SK-N-SH (cell line): ENCODE measurements around the gene SUN5. TPM values are rescaled to one million over a fixed set of nuclear protein-coding genes. Genes with fewer than 3 reads are reported as not detected.

Experiments
- CTCF ChIA-PET: fragments of 300-600, 350-600 bp; formaldehyde crosslinking; extraction: SDS; loops from one replicate; lab custom pipeline; 2021; lab: Yijun Ruan, JAX
- POLR2A ChIA-PET: fragments of 350-600 bp; sonication (Branson Sonifier 250); formaldehyde crosslinking; extraction: SDS; loops from one replicate; lab custom pipeline; 2020; ENCODE audit warnings: antibody characterized with exemption, inconsistent platforms; lab: Yijun Ruan, JAX
- DNase-seq: peaks from one replicate; pipeline ENCODE4 v3.0.0; 2012
- H2AFZ ChIP-seq: fragments of 200-600 bp; sonication (generic); 2 replicates; pipeline ENCODE4 v1.8.1; 2016; ENCODE audit warnings: antibody characterized with exemption, mild to moderate bottlenecking, low read depth
- H3F3A ChIP-seq: fragments of 200-600 bp; sonication (generic); replicated peaks from 2 replicates; pipeline ENCODE3; 2016; ENCODE audit warnings: antibody characterized with exemption, mild to moderate bottlenecking; ENCODE audit not compliant: insufficient read depth
- H3K27ac ChIP-seq, 2 experiments: fragments of 200-500 bp in 1 of 2; fragments of 200-600 bp in 1 of 2; sonication (Bioruptor generic) in 1 of 2; sonication (generic), shearing (Covaris generic) in 1 of 2; 2 replicates each; pipeline versions ENCODE4 v1.5.1 to v1.6.1; 2014 to 2016; ENCODE audit warnings: low read depth in 2 of 2, inconsistent platforms in 1 of 2, low read length in 1 of 2, mild to moderate bottlenecking in 1 of 2, mixed read lengths in 1 of 2
- H3K27me3 ChIP-seq: fragments of 200-600 bp; sonication (generic), shearing (Covaris generic); 2 replicates; pipeline ENCODE4 v1.6.1; 2016; ENCODE audit warnings: mixed run types; ENCODE audit not compliant: insufficient read depth
- H3K36me3 ChIP-seq, 2 experiments: fragments of 200-500 bp in 1 of 2; fragments of 200-600 bp in 1 of 2; sonication (Bioruptor generic) in 1 of 2; sonication (generic) in 1 of 2; replicated peaks in 1 of 2; 2 replicates each; pipeline versions ENCODE3 to v1.5.1; 2014 to 2016; ENCODE audit warnings: low read length in 1 of 2, mild to moderate bottlenecking in 1 of 2; ENCODE audit not compliant: insufficient read depth in 2 of 2, control insufficient read depth in 1 of 2
- H3K4me1 ChIP-seq, 2 experiments: fragments of 200-500 bp in 1 of 2; fragments of 200-600 bp in 1 of 2; sonication (Bioruptor generic) in 1 of 2; sonication (generic), shearing (Covaris generic) in 1 of 2; 2 replicates each; pipeline versions ENCODE4 v1.5.1 to v1.6.1; 2014 to 2016; ENCODE audit warnings: low read depth in 1 of 2, low read length in 1 of 2, mixed run types in 1 of 2; ENCODE audit not compliant: insufficient read depth in 2 of 2, control insufficient read depth in 1 of 2
- H3K4me2 ChIP-seq: fragments of 200-600 bp; sonication (generic), shearing (Covaris generic); 2 replicates; pipeline ENCODE4 v1.6.1; 2017; ENCODE audit warnings: mixed run types
- H3K4me3 ChIP-seq, 2 experiments: fragments of 200-500 bp in 1 of 2; fragments of 200-600 bp in 1 of 2; sonication (Bioruptor generic) in 1 of 2; sonication (generic), shearing (Covaris generic) in 1 of 2; 2 replicates each; pipeline versions ENCODE4 v1.5.1 to v1.8.1; 2014 to 2016; ENCODE audit warnings: low read depth in 2 of 2, inconsistent platforms in 1 of 2, low read length in 1 of 2, mild to moderate bottlenecking in 1 of 2, mixed read lengths in 1 of 2, moderate library complexity in 1 of 2
- H3K79me2 ChIP-seq: fragments of 200-600 bp; sonication (generic); 2 replicates; pipeline ENCODE4 v1.8.1; 2017; ENCODE audit warnings: mild to moderate bottlenecking; ENCODE audit not compliant: insufficient read depth
- H3K9ac ChIP-seq: fragments of 200-600 bp; sonication (generic); 2 replicates; pipeline ENCODE4 v1.6.1; 2017; ENCODE audit warnings: mixed run types
- H3K9me2 ChIP-seq: fragments of 200-600 bp; sonication (generic); 2 replicates; pipeline ENCODE4 v1.6.1; 2017; ENCODE audit warnings: mixed run types
- H3K9me3 ChIP-seq: fragments of 200-600 bp; sonication (generic); 2 replicates; pipeline ENCODE4 v1.6.1; 2017; ENCODE audit warnings: mixed run types, mild to moderate bottlenecking, moderate library complexity
- H4K20me1 ChIP-seq: fragments of 200-600 bp; sonication (generic); 2 replicates; pipeline ENCODE4 v1.6.1; 2017; ENCODE audit warnings: mild to moderate bottlenecking, mixed run types; ENCODE audit not compliant: insufficient read depth
- CHD2 ChIP-seq: fragments of 150-350 bp; IDR thresholded peaks from 2 replicates; pipeline ENCODE4 v1.6.1; 2018; ENCODE audit warnings: low read length; ENCODE audit not compliant: partially characterized antibody
- FOSL2 ChIP-seq: IDR thresholded peaks from 2 replicates; pipeline ENCODE4 v1.4.0; 2012; ENCODE audit warnings: low read depth, mild to moderate bottlenecking, moderate library complexity, borderline replicate concordance
- FOXM1 ChIP-seq: IDR thresholded peaks from 2 replicates; pipeline ENCODE4 v1.4.0; 2012; ENCODE audit warnings: low read depth, mild to moderate bottlenecking
- JUND ChIP-seq: IDR thresholded peaks from 2 replicates; pipeline ENCODE4 v1.4.0; 2012
- MEF2A ChIP-seq: IDR thresholded peaks from 2 replicates; pipeline ENCODE4 v1.4.0; 2012; ENCODE audit warnings: low read depth, borderline replicate concordance
- NFIC ChIP-seq: IDR thresholded peaks from 2 replicates; pipeline ENCODE4 v1.4.0; 2012; ENCODE audit warnings: borderline replicate concordance
- POLR2AphosphoS5 ChIP-seq: IDR thresholded peaks from 2 replicates; pipeline ENCODE4 v1.6.1; 2012; ENCODE audit warnings: low read depth, low read length
- RAD21 ChIP-seq: IDR thresholded peaks from 2 replicates; pipeline ENCODE4 v1.6.1; 2012; ENCODE audit warnings: mild to moderate bottlenecking, low read length
- RXRA ChIP-seq: IDR thresholded peaks from 2 replicates; pipeline ENCODE4 v1.4.0; 2012; ENCODE audit warnings: low read depth, mild to moderate bottlenecking, borderline replicate concordance
- SIN3A ChIP-seq: IDR thresholded peaks from 2 replicates; pipeline ENCODE4 v1.6.1; 2012; ENCODE audit warnings: low read depth, mild to moderate bottlenecking, low read length, moderate library complexity, borderline replicate concordance
- SMC3 ChIP-seq: IDR thresholded peaks from 2 replicates; pipeline ENCODE4 v1.6.1; 2012; ENCODE audit warnings: low read depth, low read length, improper control_type of control experiment
- TAF1 ChIP-seq: IDR thresholded peaks from 2 replicates; pipeline ENCODE4 v1.6.1; 2012; ENCODE audit warnings: low read depth, mild to moderate bottlenecking, low read length, moderate library complexity, borderline replicate concordance
- YY1 ChIP-seq: IDR thresholded peaks from 2 replicates; pipeline ENCODE4 v1.4.0; 2012; ENCODE audit warnings: low read depth, mild to moderate bottlenecking
- WGBS: methylation state at CpG from one replicate; pipeline ENCODE4 v1.1.6; 2017; ENCODE audit warnings: low lambda C conversion rate; 5-methylcytosine and 5-hydroxymethylcytosine counted together
- polyA plus RNA-seq, 3 experiments: library from polyadenylated mRNA; depleted of rRNA; stranded (reverse); fragments of >200 nt; gene quantifications; 2 replicates each; pipeline ENCODE4 v1.2.3, GENCODE V29; 2012
- TF ChIP-seq, protein P1 (sequence below): fragments of 150-350 bp; IDR thresholded peaks from 2 replicates; pipeline ENCODE4 v1.6.1; 2017; ENCODE audit warnings: antibody characterized with exemption, low read length, low read depth, borderline replicate concordance
- TF ChIP-seq, protein P2 (sequence below): IDR thresholded peaks from 2 replicates; pipeline ENCODE4 v1.6.1; 2012; ENCODE audit warnings: mild to moderate bottlenecking, low read depth, low read length, moderate library complexity
- TF ChIP-seq, protein P3 (sequence below): IDR thresholded peaks from 2 replicates; pipeline ENCODE4 v1.4.0; 2012; ENCODE audit warnings: low read depth, borderline replicate concordance

Gene SUN5
- polyA plus RNA-seq, 1 of the 3 experiments (the other 2 are of a cell fraction) = not detected

DNA sequence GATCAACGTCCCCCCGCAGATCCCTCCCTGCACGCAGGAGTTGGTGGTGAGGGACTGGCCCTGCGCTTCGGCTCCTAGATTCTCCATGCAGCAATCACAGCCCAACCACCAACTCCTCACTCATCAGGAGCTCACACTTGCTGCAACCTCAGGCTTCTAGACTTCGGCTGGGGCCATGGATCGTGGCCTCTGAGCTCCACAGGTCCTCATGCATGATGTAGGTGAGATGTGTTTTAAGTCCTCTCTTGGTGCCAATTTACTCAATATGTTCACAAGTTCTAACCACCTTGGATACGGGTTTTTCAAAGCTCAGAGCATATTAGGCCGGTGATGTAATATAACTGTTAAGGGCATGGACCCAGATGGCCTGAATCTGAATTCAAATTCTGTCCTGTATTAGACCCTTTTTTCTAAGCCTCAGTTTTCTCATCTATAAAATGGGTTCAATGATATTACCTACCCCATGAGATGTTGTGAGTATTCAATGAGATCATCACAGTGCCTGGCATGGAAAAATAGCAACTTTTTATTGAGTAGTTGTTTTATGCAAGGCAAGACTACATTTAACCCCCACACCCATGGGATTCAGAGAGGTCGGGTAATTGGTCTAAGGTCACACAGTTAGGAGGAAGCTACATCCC lies 31.0 kb downstream of the SUN5 start:
- Histone ChIP-seq H3K79me2 (no peaks in the 10 kb centered on the region), H4K20me1 (no peaks in the 10 kb centered on the region), H3K9me3 (no peaks in the 10 kb centered on the region), H3K4me2 (no peak overlapping the region), H3K36me3 (no peaks in the 10 kb centered on the region), H2AFZ (no peak overlapping the region), H3K9ac (no peak overlapping the region), H3F3A (no peaks in the 10 kb centered on the region), H3K4me3 (no peak overlapping the region), H3K4me1 (no peaks in the 10 kb centered on the region; a peak in 1 of 4 replicates), H3K9me2 (no peaks in the 10 kb centered on the region), H3K27me3 (no peaks in the 10 kb centered on the region; the same call in 1 of the 2 replicates), H3K27ac (no peak overlapping the region)
- no peak for DNase-seq
- CTCF ChIA-PET = interaction anchor here (1.0 to 1.6 kb wide), 5 partner anchors 10 to 183 kb away, joined by 3 to 5 read pairs (median 3); no protein-coding TSS in a partner anchor
- POLR2A ChIA-PET = no interaction called here
- TF ChIP-seq YY1 (no peak), SIN3A (no peak), CHD2 (no peak), JUND (no peak), RXRA (no peak), POLR2AphosphoS5 (no peak), TAF1 (no peak), NFIC (no peak), MEF2A (no peak), SMC3 (no peak)
- TF ChIP-seq, protein P1, sequence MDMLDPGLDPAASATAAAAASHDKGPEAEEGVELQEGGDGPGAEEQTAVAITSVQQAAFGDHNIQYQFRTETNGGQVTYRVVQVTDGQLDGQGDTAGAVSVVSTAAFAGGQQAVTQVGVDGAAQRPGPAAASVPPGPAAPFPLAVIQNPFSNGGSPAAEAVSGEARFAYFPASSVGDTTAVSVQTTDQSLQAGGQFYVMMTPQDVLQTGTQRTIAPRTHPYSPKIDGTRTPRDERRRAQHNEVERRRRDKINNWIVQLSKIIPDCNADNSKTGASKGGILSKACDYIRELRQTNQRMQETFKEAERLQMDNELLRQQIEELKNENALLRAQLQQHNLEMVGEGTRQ = no peak
- WGBS = 53% methylated on average over 8 of the region's 10 CpGs

DNA sequence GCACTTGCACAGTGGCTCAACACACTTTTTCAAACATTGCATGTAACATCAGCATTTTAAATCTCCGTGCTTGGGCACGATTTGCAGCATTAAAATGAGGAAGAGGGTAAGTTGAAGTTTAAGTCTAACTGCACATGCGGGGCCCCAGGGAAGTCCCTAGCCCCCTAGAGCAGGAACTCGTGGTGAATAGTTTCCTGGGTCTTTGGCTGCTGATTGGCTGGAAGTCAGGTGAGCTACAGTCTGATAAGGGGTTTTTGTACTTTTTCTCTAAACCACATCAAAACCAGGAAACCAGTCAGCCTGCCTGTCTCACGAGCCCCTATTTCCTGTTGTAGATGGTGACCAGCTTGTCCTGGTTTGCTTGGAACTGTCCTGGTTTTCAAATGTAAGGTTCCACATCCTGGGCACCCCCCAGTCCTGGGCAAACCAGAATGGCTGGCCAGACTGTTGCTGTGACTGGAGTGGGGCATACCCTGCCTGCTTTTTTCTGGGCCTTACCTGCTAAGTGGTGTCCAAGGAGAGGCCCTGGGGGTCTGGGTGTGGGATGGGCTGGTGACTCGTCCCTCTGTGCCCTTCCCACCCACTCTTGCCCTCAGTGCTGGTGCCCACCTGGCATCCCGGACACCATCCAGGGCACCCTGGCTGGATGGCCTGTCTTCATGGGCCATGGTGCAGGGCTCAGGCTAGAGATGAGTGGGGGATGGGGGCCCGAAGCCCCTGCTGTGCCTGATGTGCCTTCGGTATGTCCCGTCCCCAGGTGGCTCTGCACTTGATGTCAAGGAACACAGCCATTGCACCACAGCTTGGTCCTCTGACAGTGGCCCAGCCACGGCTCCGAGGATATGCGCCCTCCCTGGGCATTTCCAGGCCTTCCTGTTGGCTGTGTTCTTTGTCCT lies 31.8 kb downstream of the SUN5 start:
- Histone ChIP-seq H3K9me2 (no peaks in the 10 kb centered on the region), H3K9me3 (no peaks in the 10 kb centered on the region), H3K27me3 (no peaks in the 10 kb centered on the region; the same call in 1 of the 2 replicates), H3K4me2 (no peak overlapping the region), H3K9ac (no peak overlapping the region), H3K4me1 (no peaks in the 10 kb centered on the region; a peak in 1 of 4 replicates), H3K4me3 (no peak overlapping the region), H3K79me2 (no peaks in the 10 kb centered on the region), H3K27ac (no peak overlapping the region), H3K36me3 (no peaks in the 10 kb centered on the region), H2AFZ (no peak overlapping the region), H4K20me1 (no peaks in the 10 kb centered on the region), H3F3A (no peaks in the 10 kb centered on the region)
- ChIA-PET CTCF (no interaction called here), POLR2A (no interaction called here)
- 68% methylated on average over 11 of the region's 13 CpGs for WGBS
- DNase-seq = no peak
- TF ChIP-seq SIN3A = no peak
- TF ChIP-seq, protein P1 = no peak
- TF ChIP-seq, protein P2, sequence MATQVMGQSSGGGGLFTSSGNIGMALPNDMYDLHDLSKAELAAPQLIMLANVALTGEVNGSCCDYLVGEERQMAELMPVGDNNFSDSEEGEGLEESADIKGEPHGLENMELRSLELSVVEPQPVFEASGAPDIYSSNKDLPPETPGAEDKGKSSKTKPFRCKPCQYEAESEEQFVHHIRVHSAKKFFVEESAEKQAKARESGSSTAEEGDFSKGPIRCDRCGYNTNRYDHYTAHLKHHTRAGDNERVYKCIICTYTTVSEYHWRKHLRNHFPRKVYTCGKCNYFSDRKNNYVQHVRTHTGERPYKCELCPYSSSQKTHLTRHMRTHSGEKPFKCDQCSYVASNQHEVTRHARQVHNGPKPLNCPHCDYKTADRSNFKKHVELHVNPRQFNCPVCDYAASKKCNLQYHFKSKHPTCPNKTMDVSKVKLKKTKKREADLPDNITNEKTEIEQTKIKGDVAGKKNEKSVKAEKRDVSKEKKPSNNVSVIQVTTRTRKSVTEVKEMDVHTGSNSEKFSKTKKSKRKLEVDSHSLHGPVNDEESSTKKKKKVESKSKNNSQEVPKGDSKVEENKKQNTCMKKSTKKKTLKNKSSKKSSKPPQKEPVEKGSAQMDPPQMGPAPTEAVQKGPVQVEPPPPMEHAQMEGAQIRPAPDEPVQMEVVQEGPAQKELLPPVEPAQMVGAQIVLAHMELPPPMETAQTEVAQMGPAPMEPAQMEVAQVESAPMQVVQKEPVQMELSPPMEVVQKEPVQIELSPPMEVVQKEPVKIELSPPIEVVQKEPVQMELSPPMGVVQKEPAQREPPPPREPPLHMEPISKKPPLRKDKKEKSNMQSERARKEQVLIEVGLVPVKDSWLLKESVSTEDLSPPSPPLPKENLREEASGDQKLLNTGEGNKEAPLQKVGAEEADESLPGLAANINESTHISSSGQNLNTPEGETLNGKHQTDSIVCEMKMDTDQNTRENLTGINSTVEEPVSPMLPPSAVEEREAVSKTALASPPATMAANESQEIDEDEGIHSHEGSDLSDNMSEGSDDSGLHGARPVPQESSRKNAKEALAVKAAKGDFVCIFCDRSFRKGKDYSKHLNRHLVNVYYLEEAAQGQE = no peak
- TF ChIP-seq FOSL2 = no peak
- no peak for TF ChIP-seq RAD21
- TF ChIP-seq, protein P3, sequence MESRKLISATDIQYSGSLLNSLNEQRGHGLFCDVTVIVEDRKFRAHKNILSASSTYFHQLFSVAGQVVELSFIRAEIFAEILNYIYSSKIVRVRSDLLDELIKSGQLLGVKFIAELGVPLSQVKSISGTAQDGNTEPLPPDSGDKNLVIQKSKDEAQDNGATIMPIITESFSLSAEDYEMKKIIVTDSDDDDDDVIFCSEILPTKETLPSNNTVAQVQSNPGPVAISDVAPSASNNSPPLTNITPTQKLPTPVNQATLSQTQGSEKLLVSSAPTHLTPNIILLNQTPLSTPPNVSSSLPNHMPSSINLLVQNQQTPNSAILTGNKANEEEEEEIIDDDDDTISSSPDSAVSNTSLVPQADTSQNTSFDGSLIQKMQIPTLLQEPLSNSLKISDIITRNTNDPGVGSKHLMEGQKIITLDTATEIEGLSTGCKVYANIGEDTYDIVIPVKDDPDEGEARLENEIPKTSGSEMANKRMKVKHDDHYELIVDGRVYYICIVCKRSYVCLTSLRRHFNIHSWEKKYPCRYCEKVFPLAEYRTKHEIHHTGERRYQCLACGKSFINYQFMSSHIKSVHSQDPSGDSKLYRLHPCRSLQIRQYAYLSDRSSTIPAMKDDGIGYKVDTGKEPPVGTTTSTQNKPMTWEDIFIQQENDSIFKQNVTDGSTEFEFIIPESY = no peak
- TF ChIP-seq FOXM1 = no peak
